Measurements from ENCODE around the gene COMMD7. TPM values are rescaled to one million over a fixed set of nuclear protein-coding genes. Genes with fewer than 3 reads are reported as not detected.
A peak's percentile ranks its signal among the peaks of the same experiment; 100 is the strongest.

Gene COMMD7
- total and polyA plus RNA-seq, 4 donors, result 26.2 to 83.3 (median 61.8) TPM

DNA sequence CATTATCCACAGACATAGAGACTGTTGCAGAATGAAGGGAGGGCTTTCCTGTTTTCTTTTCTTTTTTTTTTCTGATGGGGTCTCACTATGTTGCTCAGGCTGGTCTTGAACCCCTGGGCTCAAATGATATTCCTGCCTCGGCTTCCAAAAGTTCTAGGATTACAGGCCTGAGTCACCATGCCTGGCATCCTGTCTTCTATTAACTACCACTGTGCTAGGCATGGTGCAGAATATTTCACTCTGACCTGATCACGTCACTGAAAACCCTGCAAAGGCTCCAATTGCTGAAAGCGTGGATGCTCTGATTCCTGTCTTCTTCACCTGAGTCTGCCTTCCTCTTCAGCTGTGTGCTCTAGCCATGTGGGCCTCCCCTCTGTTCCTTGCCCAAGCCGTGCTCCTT lies 10.5 kb upstream of the COMMD7 start:
- 81% methylated on average over 4 of the region's 4 CpGs for WGBS (ENCODE audit: insufficient coverage)
- Histone ChIP-seq H3K4me1 (ENCODE audit: control insufficient read depth, insufficient read depth, low read length) (no peaks in the 10 kb centered on the region), H3K27ac (ENCODE audit: low read depth, low read length) (no peak overlapping the region), H3K4me3 (ENCODE audit: low read depth, low read length) (no peak overlapping the region), H3K27me3 (ENCODE audit: control insufficient read depth, insufficient read depth, low read length) (no peaks in the 10 kb centered on the region), H3K36me3 (ENCODE audit: control insufficient read depth, insufficient read depth, low read length) (no peaks in the 10 kb centered on the region), H3K9me3 (ENCODE audit: control insufficient read depth, insufficient read depth, low read length) (no peaks in the 10 kb centered on the region)
- no peak for DNase-seq (ENCODE audit: low read depth in 4 of 6, low spot score in 6 of 6)

DNA sequence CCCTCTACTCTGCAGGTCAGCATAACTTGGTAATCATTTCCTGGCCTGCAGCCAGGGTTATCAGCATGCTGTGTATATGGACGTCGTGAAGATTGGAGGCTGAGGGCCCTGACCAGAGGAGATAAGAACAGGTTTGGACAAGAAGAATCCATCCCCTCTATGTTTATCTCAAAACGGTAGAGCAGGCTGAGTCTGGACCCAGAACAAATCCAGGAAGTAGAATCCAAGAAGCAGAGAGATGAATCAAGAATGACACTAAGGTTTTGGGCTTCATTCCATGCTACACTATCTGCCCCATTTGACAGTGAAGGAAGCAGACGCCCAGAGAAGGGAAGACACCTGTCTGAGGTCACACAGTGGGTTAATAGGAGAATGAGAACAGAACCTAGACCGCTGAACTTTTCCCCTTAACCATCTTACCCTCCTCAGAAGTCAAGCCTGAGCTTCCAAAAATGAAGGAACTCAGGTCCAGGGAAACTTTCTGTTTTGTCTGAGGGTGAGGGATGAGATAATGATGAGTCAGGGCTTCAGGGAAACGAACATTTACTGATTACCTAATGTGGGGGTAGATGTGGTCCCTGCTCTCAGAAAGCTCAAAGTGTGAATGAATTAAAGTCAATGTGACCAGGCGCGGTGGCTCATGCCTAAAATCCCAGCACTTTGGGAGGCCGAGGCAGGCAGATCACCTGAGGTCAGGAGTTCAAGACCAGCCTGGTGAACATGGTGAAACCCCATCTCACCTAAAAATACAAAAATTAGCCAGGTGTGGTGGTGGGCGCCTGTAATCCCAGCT lies 9.4 kb upstream of the COMMD7 start:
- H3K36me3 ChIP-seq (ENCODE audit: control insufficient read depth, insufficient read depth, low read length), result no peaks in the 10 kb centered on the region
- DNase-seq (ENCODE audit: low read depth in 4 of 6, low spot score in 6 of 6), result no peak
- WGBS (ENCODE audit: insufficient coverage), result 67% methylated on average over 2 of the region's 10 CpGs
- H3K27ac ChIP-seq (ENCODE audit: low read depth, low read length), result no peak overlapping the region
- H3K9me3 ChIP-seq (ENCODE audit: control insufficient read depth, insufficient read depth, low read length), result no peaks in the 10 kb centered on the region
- no peak overlapping the region for H3K4me3 ChIP-seq (ENCODE audit: low read depth, low read length)
- H3K27me3 ChIP-seq (ENCODE audit: control insufficient read depth, insufficient read depth, low read length), result no peaks in the 10 kb centered on the region
- H3K4me1 ChIP-seq (ENCODE audit: control insufficient read depth, insufficient read depth, low read length), result no peaks in the 10 kb centered on the region

DNA sequence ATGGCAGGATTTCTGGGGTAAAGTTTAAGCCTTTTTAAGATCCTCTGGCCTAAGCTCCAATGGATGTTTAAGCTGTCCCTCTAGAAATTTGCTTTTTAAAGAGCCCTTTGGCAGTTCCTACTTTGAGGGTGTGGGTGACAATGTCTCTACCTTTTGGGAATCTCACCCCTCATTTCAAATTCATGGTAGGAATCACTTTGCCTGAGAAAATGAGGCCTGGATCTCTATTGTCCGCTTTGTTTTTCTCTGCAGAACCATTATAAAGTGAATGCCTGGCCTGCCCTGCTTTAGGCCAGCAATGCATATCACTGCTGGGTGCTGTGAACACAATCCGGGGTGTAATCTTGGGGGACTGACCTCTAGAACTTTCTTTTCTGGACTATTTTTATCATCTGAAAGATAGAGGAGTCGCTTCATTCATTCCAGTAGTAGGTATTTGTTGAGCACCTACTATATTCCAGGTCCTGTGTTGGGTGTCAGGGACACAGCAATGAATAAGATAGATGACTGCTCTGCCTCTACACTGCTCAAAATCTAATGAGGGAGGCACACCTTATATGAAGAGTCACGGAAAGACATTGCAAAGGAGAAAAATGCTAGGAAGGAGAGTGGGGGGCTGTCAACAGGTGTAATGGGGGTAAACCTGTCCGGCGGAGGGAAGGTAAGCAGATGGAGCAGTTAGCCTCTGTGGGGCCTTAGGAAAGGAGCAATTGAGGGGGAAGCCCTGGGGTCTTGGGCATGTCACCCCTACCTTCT lies 8.6 kb upstream of the COMMD7 start:
- DNase-seq (ENCODE audit: low read depth in 4 of 6, low spot score in 6 of 6), result no peak
- H3K9me3 ChIP-seq (ENCODE audit: control insufficient read depth, insufficient read depth, low read length), result no peaks in the 10 kb centered on the region
- H3K36me3 ChIP-seq (ENCODE audit: control insufficient read depth, insufficient read depth, low read length), result no peaks in the 10 kb centered on the region
- WGBS (ENCODE audit: insufficient coverage), result 89% methylated on average over 4 of the region's 6 CpGs
- no peak overlapping the region for H3K4me3 ChIP-seq (ENCODE audit: low read depth, low read length)
- H3K27me3 ChIP-seq (ENCODE audit: control insufficient read depth, insufficient read depth, low read length), result no peaks in the 10 kb centered on the region
- no peaks in the 10 kb centered on the region for H3K4me1 ChIP-seq (ENCODE audit: control insufficient read depth, insufficient read depth, low read length)
- H3K27ac ChIP-seq (ENCODE audit: low read depth, low read length), result no peak overlapping the region

DNA sequence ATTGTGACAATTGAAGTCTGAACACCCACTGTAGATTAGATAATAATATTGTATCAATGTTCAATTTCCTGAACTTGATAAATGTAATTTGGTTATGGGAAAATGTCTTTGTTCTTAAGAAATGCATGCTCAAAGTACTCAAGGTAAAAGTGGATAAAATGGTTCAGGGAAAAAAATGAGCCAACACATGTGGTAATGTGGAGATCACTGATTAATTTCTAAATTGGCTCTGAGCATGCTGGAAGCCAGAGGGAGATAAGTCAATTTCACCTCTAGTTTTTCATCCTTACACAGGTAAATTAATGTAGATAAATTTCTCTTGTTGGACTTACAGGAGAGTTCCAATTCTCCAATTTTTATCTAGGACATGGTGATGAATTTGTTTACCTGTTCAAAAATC lies 8.0 kb upstream of the COMMD7 start:
- Histone ChIP-seq H3K36me3 (ENCODE audit: control insufficient read depth, insufficient read depth, low read length) (no peaks in the 10 kb centered on the region), H3K27ac (ENCODE audit: low read depth, low read length) (no peak overlapping the region), H3K27me3 (ENCODE audit: control insufficient read depth, insufficient read depth, low read length) (no peaks in the 10 kb centered on the region)

DNA sequence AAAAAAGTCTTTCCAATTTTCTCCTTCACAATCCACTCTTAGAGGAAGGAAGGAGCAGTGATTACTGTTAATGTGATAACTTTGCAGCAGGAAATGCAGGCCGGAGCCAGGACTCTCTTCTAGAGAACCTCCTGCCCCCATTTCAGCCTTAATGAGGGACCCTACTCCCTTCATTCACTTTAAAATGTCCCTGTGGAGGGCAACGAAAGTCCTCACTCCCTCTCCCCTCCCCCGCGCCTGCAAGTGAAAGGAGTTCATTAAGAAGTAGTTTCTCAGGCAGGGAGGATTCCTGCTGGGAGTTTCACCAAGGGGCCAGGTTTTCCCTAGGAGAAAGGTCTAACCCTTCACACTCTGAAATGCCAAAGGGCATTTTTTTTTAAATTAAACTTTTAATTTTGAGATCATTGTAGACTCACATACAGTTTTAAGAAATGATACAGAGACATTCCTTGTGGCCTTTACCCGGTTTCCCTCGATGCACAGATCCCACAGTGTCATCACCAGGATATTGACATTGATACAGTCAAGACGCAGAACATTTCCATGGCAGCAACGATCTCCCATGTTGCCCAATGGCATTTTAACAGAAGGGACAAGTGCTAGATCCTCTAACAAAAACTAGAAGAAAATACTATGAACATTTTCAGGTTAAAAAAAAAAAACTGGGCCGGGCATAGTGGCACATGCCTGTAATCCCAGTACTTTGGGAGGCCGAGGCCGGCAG lies 6.8 kb upstream of the COMMD7 start:
- whole genome bisulfite sequencing (ENCODE audit: insufficient coverage), result 69% methylated on average over 6 of the region's 11 CpGs

More for the DNA sequence above, 8.0 kb upstream of the COMMD7 start:
- Histone ChIP-seq H3K4me1 (ENCODE audit: control insufficient read depth, insufficient read depth, low read length) (no peaks in the 10 kb centered on the region), H3K4me3 (ENCODE audit: low read depth, low read length) (no peak overlapping the region), H3K9me3 (ENCODE audit: control insufficient read depth, insufficient read depth, low read length) (no peaks in the 10 kb centered on the region)
- DNase-seq (ENCODE audit: low read depth in 4 of 6, low spot score in 6 of 6), result no peak

DNA sequence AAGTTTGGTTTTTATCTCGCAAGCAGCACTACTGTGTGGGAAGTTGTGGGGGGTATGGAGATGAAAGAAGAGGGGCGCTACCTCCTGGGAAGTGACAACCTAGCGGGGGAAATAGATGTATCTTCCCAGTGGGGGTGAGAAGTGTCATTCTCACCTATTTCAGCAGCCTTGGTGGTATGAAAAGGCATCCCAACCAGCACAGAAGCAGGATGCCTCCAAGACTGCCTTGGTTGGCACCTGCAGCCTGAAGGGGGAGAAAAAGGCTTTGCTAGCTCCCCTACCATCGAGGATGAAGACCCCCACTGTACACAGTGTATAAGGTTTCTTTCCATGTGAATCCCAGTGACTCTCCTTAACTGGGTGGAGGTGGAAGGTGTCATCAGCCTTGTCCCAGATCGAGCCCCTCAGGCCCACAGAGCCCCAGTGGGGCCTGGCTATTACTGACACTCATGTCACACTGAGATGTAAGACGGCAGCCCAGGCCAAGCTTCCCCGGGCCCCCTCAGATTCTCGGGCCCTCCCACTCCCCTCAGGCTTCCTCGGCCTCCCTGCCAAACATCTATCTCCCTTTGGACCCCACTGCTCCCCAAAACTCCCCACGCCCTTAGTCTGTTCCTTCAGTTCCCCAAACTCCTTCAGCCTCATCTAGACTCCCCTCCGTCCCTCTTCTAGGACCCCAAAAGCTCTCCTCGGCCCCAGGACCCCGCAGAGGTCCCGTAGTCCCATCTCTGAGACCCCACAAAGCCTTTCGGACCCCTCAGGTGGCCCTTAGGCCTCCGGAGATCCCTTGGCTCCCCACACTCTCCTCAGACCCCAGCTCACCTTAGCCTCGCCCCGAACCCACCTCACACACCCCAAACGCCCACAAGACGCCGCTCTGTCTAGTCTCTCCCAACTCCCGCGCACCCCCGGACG lies 688 bp downstream of the COMMD7 start:
- 5% methylated on average over 23 of the region's 25 CpGs for WGBS (ENCODE audit: insufficient coverage)
- no peaks in the 10 kb centered on the region for H3K27me3 ChIP-seq (ENCODE audit: control insufficient read depth, insufficient read depth, low read length)
- H3K36me3 ChIP-seq (ENCODE audit: control insufficient read depth, insufficient read depth, low read length), result peaks cover 5% of the 10 kb centered on the region
- peaks cover 20% of the 10 kb centered on the region for H3K4me1 ChIP-seq (ENCODE audit: control insufficient read depth, insufficient read depth, low read length)
- peak overlapping the region; percentile 62 for H3K4me3 ChIP-seq (ENCODE audit: low read depth, low read length)
- no peaks in the 10 kb centered on the region for H3K9me3 ChIP-seq (ENCODE audit: control insufficient read depth, insufficient read depth, low read length)
- peak overlapping the region; percentile 4 for H3K27ac ChIP-seq (ENCODE audit: low read depth, low read length)
- peak in 1 of 6 donors; percentile 50 for DNase-seq (ENCODE audit: low read depth in 4 of 6, low spot score in 6 of 6)

More for the DNA sequence above, 6.8 kb upstream of the COMMD7 start:
- DNase-seq (ENCODE audit: low read depth in 4 of 6, low spot score in 6 of 6), result no peak
- H3K36me3 ChIP-seq (ENCODE audit: control insufficient read depth, insufficient read depth, low read length), result no peaks in the 10 kb centered on the region
- no peak overlapping the region for H3K4me3 ChIP-seq (ENCODE audit: low read depth, low read length)
- H3K9me3 ChIP-seq (ENCODE audit: control insufficient read depth, insufficient read depth, low read length), result no peaks in the 10 kb centered on the region
- no peaks in the 10 kb centered on the region for H3K4me1 ChIP-seq (ENCODE audit: control insufficient read depth, insufficient read depth, low read length)
- no peak overlapping the region for H3K27ac ChIP-seq (ENCODE audit: low read depth, low read length)
- H3K27me3 ChIP-seq (ENCODE audit: control insufficient read depth, insufficient read depth, low read length), result no peaks in the 10 kb centered on the region

DNA sequence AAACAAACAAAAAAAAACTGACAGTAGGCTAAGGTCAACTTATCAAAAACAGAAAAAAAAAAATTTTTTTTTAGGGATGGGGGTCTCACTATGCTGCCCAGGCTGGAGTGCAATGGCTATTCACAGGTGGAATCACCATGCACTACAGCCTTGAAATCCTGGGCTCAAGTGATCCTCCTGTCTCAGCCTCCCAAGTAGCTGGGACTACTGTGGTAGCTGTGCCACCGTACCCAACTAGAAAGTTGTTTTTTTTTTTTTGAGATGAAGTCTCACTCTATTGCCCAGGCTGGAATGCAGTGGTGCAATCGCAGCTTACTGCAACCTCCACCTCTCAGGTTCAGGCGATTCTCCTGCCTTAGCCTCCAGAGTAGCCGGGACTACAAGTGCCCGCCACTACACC lies 2.1 kb downstream of the COMMD7 start:
- Histone ChIP-seq H3K36me3 (ENCODE audit: control insufficient read depth, insufficient read depth, low read length) (peaks cover 5% of the 10 kb centered on the region), H3K4me1 (ENCODE audit: control insufficient read depth, insufficient read depth, low read length) (peaks cover 20% of the 10 kb centered on the region), H3K4me3 (ENCODE audit: low read depth, low read length) (no peak overlapping the region), H3K27me3 (ENCODE audit: control insufficient read depth, insufficient read depth, low read length) (no peaks in the 10 kb centered on the region), H3K27ac (ENCODE audit: low read depth, low read length) (no peak overlapping the region), H3K9me3 (ENCODE audit: control insufficient read depth, insufficient read depth, low read length) (no peaks in the 10 kb centered on the region)
- no CpG with 5 or more reads among the region's 5 CpGs for WGBS (ENCODE audit: insufficient coverage)
- DNase-seq (ENCODE audit: low read depth in 4 of 6, low spot score in 6 of 6), result no peak

DNA sequence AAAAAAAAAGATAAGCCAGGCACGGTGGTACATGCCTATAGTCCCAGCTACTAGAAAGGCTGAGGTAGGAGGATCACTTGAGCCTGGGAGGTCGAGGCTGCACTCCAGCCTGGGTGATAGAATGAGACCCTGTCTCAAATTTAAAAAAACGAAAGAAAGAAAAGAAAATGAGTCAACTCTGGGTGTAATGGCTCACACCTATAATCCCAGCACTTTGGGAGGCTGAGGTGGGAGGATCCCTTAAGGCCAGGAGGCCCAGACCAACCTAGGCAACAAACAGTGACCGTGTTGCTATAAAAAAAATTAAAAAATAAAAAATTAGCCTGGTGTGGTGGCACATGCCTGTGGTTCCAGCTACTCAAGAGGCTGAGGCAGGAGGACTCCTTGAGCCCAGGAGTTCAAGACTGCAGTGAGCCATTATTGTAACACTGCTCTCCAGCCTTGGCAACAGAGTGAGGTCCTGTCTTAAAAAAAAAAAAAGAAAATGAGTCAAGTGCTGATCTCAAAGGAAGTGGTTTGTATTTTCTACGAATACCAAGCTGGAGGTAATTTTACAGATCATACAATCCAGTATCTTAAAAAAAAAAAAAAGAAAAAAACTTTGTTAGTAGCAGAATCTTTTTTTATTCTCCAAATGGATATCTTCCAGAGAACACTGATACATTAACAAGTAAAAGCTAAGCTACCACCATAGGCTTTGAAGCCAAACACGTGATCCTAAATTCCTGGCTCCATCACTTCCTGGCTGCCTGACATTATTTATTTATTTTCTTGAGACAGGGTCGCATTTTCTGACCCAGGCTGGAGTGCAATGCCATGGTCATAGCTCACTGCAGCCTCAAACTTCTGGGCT lies 5.7 kb downstream of the COMMD7 start:
- H3K36me3 ChIP-seq (ENCODE audit: control insufficient read depth, insufficient read depth, low read length), result peaks cover 7% of the 10 kb centered on the region
- no peak overlapping the region for H3K27ac ChIP-seq (ENCODE audit: low read depth, low read length)
- 63% methylated on average over 4 of the region's 7 CpGs for WGBS (ENCODE audit: insufficient coverage)
- no peak for DNase-seq (ENCODE audit: low read depth in 4 of 6, low spot score in 6 of 6)
- H3K9me3 ChIP-seq (ENCODE audit: control insufficient read depth, insufficient read depth, low read length), result no peaks in the 10 kb centered on the region
- H3K4me3 ChIP-seq (ENCODE audit: low read depth, low read length), result no peak overlapping the region
- H3K27me3 ChIP-seq (ENCODE audit: control insufficient read depth, insufficient read depth, low read length), result no peaks in the 10 kb centered on the region
- H3K4me1 ChIP-seq (ENCODE audit: control insufficient read depth, insufficient read depth, low read length), result peaks cover 9% of the 10 kb centered on the region
